HG02970 (cell line): ENCODE measurements around the gene RFWD3.

ENCODE experiments used
- ATAC-seq: cut with Tn5 transposase; IDR thresholded peaks from one replicate; pipeline ENCODE4 v1.9.1; 2021; ENCODE audit warnings: mild to moderate bottlenecking, moderate library complexity, moderate number of reproducible peaks; ENCODE audit not compliant: unreplicated experiment, low FRiP score

The RFWD3 gene

DNA sequence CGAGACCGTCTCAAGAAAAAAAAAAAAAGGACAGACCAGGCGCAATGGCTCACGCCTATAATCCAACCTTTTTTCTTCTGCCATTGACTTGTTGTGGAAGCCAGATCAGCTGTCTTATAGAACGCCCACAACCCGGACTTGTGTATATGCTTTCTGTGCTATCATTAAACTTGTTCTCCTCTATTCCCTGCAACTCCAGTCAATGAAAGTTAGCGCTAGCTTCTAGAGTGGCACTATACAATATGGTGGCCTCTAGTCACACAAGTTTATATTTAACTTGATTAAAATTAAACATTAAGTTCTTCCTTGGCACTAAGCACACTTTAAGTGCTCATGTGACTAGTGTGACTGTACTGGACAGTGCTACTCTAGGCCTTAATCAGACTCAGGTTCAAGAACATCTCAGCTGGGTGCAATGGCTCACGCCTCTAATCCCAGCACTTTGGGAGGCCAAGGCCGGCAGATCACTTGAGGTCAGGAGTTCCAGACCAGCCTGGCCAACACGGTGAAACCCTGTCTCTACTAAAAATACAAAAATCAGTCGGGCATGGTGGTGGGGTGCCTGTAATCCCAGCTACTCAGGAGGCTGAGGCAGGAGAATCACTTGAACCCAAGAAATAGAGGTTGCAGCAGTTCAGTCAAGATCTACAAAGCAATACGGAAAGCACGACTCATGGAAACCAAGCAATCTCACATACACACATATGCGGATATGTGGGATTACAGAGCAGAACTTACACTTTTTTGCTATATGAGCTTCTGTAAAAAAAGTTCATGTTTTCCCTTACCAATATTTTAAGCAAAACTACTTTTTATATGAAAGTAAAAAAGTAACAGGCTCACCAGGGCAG lies 41.0 kb downstream of the RFWD3 start:
- no peak for ATAC-seq

DNA sequence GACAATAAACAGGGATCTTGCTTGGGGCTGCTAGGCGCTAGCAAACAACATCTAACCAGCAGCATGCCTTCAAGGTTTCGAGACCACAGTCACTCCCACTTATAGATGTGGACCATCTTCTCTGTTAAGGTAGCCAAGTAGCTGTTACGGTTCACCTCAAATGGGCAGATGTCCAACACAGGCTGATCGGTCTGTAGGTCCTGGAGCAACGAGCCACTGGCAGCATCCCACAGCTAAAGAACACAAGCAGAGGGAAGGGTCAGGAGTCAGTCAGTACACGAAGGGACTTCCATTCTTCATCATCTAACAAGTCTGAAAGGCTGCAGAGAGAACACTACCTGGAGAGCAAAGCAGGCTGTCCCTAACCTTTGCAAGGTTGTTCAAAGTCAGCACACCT lies 42.8 kb downstream of the RFWD3 start:
- ATAC-seq: no peak

DNA sequence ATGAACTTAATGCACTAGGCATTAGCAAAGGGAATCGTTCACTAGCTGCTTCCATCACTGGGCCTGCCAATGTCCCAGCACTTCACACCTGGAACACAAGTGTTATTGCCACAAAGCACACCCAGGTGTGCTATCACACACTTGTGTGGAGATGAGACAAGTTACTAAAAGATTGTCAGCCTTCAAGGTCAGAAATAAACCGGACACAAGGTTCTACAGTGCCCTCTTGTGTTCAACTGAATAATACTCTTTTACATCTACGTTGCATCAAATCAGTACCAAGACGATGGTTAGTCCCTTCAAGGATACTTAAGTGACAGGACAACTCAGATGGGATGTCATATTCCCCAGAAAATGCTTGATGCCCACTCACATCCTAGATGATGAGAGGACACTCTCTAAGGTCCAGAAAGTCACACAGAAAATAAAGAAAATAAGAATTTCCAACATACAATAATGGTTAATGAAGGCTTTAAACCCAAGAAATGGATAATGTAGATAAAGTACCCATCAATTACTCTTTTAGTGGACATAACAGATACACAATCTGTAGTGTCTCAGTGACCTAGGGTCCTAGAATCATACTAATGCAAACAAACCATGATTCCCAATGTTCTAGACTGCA lies 43.4 kb downstream of the RFWD3 start:
- ATAC-seq: no peak

DNA sequence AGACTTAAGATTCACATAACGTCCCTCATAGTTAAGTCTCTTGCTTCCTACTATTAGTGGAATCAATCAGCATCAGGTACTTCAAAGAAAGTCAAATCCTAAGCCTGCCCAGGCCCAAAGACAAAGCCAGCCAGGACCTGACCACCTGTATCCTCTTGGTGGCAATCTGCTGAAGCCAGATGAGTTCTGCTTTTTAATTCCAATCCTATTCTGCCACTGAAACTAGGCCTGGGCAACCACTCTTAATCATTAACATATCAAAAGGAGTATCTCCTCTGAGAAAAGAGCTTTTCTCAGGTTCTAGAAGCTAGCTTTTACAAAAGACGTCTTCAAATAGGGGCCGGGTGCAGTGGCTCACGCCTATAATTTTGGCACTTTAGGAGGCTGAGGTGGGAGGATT lies 44.7 kb downstream of the RFWD3 start:
- ATAC-seq: no peak

DNA sequence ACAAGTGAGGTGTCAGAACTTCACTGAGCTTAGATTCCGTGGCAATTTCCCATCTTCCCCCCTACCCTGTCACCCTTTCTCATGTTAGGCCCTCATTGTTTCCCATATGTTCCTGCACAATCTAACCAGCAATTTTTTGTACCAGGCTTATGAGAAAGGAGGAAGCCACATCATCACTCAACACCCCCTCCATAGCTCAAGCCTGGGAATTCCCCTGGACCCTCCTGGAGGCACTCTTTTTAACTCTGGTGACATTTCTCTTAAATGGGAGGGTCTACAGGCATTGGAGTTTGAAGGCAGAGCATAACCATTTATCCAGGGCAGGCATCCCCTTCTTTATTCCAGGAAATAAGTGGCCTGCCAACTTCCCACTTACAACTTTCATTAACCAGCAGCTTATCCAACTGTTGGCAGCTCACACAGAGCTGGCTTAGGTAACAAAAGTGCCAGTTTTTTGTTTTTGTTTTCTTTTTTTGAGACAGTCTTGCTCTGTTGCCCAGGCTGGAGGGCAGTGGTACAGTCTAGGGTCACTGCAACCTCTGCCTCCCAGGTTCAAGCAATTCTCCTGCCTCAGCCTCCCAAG lies 49.4 kb downstream of the RFWD3 start:
- no peak for ATAC-seq

DNA sequence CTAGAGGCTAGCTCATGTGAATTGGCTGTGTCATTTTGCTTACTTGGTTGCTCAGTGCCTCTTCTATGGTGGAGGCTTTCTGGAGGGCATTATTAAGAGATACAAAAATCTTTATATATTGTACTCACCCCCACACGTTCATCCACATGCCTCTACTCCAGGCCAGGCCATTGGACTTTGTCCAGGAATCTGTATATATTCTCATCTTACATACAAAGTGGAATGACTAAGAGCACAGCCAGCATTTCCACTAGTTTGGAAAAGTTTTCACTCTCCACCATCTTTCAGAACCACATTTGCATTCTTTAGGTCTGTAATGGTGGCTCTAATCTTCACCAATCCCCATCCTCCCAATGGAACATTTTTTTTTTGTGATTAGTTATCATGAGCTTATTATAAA lies 55.0 kb downstream of the RFWD3 start:
- ATAC-seq: no peak

DNA sequence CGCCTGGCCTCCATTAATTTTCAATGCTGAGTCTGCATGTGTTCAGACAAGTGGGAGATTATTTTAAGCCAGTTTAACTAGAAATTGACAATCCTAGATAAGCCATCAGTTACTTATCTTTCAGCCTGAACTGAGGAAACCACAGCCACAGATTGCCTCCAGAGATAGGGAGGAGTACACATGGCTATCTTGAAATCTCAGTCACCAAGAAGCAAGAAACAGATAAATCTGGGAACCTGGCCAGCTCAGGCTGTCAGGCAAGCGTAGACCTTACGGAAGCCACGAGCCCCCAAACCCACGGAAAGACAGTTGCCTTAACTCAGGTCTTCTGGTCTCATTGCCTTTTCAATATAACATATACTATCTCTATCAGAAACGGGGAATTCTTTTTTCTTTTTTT lies 57.7 kb downstream of the RFWD3 start:
- no peak for ATAC-seq

DNA sequence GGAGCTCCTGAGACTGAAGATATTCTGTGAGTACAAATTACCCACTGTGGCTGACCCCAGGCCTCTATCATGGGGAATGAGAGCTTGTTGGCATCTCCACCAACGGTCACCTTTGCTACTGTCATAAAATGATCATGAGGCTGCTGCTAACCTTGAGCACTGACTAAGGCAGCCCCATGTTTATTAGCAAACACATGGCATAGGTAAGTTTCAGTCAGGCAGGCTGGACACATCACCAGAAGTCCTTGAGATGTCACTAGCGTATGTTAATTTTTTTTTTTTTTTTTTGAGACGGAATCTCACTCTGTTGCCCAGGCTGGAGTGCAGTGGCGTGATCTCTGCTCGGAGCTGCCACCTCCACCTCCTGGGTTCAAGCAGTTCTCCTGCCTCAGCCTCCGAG lies 58.3 kb downstream of the RFWD3 start:
- no peak for ATAC-seq

DNA sequence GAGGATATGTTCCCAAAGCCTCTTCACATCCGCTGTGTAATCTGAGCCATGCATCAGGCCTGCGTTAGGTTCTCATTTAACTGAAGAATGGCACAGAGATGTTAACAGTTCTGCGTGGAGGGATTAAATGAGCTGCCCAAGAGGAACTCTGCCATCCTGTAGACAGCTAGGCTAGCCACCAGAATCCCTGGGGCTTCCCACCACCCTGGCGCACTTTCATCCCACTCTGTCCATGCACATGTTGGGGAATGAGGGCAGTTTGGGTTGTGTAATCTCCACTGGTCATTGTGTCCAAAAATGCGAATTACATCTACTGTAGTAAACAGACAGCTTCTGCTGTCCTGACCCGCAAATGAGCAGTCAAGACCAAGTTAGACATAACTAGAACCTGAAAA lies 58.7 kb downstream of the RFWD3 start:
- no peak for ATAC-seq

DNA sequence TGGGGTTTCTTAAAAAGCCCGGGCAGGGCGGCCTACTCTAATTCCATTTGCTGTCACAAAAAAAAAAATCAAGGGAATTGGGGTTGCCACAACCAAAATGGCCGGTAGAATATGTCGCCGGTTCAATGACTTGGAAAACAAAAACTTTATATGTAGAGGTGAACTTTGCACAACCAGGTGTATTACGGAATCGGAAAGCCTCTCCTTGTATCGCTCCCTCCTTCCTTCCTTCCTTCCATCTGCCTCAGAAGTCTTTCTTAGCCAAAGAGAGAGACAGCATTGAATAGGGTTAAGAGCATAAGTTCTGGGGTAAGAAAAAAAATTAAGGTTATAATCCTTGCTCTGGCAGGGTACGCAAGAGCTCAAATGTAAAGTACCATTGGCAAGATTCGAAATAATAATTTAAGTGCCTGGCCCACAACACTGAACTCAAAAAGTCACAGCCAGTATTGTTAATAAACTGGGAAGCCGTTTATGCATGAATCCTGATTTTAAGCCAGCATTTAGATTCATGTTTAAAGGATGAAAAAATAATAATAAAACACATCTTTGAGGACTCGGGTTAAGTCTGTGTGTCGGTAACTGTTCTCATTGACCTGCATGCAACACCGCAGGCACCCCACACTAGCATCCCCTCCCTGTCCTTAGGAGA lies 59.2 kb downstream of the RFWD3 start:
- no peak for ATAC-seq

DNA sequence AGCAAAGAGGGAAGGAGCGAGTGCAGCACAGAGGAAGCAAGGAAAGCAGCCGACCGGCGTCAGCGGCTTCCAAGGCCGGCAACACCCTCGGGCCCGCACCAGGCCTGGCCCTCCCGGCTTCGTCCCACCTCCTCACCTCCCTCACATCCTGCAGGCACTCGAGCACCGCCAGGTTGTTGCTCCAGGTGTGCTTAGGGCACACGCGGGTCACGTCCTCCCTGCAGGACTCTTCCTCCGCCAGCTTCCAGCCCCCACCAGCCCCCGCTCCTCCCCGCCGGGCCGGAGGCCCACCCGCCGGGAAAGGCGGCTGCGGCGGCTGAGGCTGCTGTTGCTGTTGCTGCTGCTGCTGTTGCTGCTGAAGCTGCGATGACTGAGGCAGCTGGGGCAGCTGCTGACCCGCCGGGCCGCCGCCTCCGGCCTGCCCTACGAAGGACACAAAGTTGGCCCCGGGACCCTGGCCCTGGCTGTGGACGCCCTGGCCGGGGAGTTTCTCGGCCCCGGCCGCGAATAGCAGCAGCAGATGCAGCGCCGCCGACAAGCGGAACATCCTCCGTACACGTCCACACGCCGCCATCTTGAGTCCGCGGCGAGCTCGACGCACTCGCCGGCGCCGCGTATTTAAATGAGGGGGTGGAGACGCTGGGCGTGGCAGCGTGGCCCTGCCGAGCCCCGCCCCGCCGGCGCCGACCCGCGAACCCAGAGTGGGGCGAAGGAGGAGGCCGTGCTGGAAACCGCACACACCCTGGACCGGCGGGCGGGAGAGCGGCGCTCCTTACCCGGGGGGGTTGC lies 60.0 kb downstream of the RFWD3 start, which contains the start of gene GLG1:
TSS of gene GLG1 (minus strand) at position 594 of the 789 bp plus-strand sequence. CDS start at position 574, 20 bp downstream.
- peak; percentile 95 for ATAC-seq

DNA sequence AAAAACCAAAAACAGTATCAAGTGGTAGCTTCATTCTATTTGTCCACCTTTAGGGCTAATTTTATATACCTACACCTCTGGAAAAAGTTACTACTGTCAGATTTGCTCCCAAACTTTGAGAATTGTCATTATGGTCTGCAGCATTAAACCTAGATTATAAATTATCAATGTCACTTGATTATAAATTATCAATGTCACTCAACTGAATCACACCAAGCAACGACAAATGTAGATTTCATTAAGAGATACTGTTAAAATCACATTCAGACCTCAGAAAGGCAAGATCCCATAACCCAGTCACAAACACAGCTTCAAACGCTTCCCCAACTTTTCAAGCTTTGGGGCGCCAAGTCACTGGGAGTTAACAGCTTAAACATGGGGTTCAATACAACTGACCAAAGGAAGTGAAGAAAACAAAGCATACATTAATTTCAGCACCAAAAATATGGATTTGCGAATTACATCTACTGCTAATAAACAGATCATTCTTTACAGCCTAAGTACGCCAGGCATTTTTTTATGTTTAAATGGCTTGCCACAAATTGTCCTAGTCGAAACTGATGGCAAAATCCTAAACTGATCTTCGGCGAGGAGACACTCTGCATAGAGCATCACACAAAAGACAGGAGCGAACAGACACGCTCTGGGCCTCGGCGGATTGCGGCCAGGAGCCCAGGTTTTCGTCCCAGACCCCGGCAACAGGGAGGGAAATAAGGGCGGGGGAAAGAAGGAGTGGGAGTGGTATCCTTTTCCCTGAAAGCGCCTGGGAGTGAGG lies 60.7 kb downstream of the RFWD3 start:
- no peak for ATAC-seq

DNA sequence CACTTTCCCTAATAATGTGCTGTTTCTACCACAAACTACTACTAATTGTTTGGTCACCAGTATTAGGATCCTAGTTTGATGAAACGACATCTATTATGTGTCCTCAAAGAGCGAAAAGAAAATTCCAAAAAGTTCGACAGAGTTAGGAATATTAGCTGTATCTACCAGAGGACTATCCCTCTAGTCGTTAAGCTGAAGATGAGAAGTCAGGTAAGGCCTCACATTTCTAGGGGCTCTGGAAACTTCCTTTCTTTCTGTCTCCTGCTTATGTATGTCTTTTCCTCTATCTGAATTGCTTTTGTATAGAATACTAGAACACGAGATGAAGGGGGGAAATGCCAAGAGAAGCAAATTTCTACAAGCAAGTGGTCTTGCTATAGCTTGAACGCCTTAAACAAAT lies 61.3 kb downstream of the RFWD3 start:
- ATAC-seq: no peak

DNA sequence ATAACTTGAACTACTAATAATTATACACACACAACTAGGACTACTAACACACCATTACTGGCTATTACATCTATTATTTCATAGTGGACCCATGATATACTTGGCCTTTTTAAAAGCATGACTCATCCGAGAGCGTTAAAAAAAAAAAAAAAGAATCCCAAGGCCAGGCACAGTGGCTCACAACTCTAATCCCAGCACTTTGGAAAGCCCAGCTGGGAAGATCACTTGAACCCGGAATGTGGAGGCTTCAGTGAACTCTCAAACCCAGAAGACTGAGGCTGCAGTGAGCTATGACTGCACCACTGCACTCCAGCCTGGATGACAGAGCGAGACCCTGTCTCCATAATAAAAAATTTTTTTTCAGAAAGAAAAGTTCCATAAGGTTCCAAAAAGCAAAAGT lies 62.8 kb downstream of the RFWD3 start:
- ATAC-seq: no peak

DNA sequence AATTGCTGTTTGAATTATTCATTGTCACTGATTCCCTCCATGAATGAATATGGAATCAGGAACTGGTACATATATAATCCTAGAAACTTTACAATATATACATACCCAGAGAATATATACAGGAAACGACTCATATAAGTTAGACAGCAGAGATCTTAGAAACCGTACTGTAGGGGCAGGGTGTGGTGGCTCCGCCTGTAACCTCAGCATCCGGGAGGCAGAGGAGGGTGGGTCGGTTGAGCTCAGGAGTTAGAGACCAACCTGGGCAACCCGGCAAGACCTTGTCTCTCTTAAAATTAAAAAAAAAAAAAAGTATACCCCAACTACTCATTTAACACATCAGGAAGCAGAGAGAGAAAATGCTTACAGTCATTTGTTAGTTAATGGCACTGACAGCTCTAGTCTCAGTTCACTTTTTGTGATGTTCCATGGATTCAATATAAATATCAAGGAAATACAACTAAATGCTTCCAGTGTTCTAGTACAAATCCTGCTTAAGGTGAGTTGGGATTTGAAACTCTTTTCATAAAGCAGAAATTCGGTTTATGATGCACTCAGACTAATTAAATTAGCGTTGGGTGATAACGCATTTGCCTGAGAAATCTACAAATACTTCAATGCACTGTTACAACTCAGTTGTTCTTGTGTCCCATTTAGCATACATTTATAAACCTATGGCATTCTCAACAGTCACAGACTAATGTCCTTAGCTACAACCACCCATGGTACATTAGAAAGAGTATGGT lies 65.4 kb downstream of the RFWD3 start:
- ATAC-seq: no peak

DNA sequence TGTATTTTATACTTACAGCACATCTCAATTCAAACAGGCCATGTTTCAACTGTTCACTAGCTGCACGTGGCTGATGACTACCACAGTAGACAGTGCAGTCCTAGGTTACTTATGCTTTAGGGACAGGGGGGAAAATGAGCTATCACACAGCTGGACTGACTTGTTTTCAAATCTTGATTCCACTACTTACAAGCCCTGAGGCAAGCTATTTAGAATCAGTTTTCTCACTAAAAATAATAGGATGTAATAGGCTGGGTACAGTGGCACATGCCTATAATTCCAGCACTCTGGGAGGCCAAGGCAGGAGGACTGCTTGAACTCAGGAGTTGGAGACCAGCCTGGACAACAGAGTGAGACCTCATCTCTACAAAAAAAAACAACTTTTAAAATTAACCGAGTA lies 70.1 kb downstream of the RFWD3 start:
- ATAC-seq: no peak

DNA sequence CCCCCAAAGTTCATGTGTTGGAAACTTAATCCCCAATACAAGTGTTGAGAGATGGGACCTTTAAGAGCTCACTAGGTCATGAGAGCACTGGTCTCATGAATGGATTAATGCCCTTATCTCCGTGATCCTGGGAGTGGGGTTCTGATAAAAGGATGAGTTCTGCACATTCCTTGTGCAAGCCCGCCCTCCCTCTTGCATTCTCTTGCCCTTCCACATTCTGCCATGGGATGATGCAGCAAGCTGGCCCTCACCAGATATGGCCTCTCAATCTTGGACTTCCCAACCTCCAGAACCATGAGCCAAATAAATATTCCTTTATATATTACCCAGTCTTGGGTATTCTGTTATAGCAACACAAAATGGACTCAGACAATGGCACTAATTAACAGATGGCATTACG lies 73.8 kb downstream of the RFWD3 start:
- no peak for ATAC-seq

DNA sequence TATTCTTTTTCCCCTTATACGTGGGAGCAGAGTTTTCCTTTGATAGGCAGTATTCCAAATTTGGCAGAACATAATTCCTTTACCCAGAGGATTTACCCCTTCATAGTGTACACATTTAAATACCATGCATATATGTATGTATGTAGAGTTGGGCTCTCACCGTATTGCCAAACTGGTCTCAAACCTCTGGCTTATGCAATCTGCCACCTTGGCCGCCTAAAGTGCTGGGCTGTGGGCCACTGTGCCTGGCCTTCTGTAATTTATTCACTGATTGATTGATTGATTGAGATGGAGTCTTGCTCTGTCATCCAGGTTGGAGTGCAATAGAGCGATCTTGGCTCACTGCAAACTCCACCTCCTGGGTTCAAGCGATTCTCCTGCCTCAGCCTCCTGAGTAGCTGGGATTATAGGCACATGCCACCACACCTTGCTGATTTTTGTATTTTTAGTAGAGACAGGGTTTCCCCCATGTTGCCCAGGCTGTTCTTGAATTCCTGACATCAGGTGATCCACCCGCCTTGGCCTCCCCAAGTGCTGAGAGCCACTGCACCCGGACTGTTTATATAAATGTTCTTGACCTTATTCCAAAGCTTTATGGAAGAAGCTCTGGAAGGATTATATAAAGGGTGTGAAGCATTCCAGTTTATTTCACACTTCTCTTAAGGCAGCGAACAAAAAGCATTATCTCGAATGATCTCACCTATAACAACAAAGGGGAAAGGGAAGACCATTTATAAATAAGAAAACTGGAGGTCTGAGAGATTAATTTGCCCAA lies 74.6 kb downstream of the RFWD3 start:
- no peak for ATAC-seq
